ENCODE measurements around the gene GNG14. TPM values are rescaled to one million over a fixed set of nuclear protein-coding genes. Genes with fewer than 3 reads are reported as not detected.
A peak's percentile ranks its signal among the peaks of the same experiment; 100 is the strongest.

GNG14 gene
- total RNA-seq, 1 experiment from 2014 or later = not detected

- TF ChIP-seq EZH2 (IDR thresholded peaks at IDR 0.05; ENCODE audit: low read depth) = no peak
- no peak for TF ChIP-seq CTCF (conservative IDR thresholded peaks at IDR 0.05)
- ChIA-PET CTCF (no interaction called here), POLR2A (ENCODE audit: unreplicated experiment) (no interaction called here)
- peak in 1 of 2 experiments; percentile 29 for DNase-seq
- no peak overlapping the region for H3K27ac ChIP-seq
- no peak overlapping the region for H2AFZ ChIP-seq
- no peaks in the 10 kb centered on the region for H3K27me3 ChIP-seq (ENCODE audit: insufficient read depth, low read depth)
- intact Hi-C loops (cut with micrococcal nuclease; ENCODE audit: unreplicated experiment) = no loop called here
- BruUV-seq (replicated peaks) = no TSS peak
- no peaks in the 10 kb centered on the region for H3K36me3 ChIP-seq (ENCODE audit: low read depth)
- H3K9me2 ChIP-seq (ENCODE audit: insufficient read depth) = no peaks in the 10 kb centered on the region
- no peaks in the 10 kb centered on the region; the same call in 1 of the 2 replicates for H3F3A ChIP-seq (ENCODE audit: insufficient read depth, low read depth)
- H3K79me2 ChIP-seq (ENCODE audit: low read depth) = no peaks in the 10 kb centered on the region
- no peaks in the 10 kb centered on the region for H4K20me1 ChIP-seq (ENCODE audit: insufficient read depth)
- no peak overlapping the region for H3K4me2 ChIP-seq
- no peaks in the 10 kb centered on the region for H3K4me1 ChIP-seq (replicated peaks; ENCODE audit: insufficient read depth)
- no peak overlapping the region for H3K4me3 ChIP-seq
- H3K9me3 ChIP-seq (ENCODE audit: insufficient read depth, low read depth) = no peaks in the 10 kb centered on the region
Observed at GRCh38 chr19:12646551-12646950, 41.2 kb upstream of the GNG14 start.

- ChIA-PET CTCF (no interaction called here), POLR2A (ENCODE audit: unreplicated experiment) (no interaction called here)
- no peak overlapping the region for H3K27ac ChIP-seq
- no peaks in the 10 kb centered on the region for H3K9me2 ChIP-seq (ENCODE audit: insufficient read depth)
- H4K20me1 ChIP-seq (ENCODE audit: insufficient read depth) = no peaks in the 10 kb centered on the region
- no peak overlapping the region for H2AFZ ChIP-seq
- TF ChIP-seq EZH2 (IDR thresholded peaks at IDR 0.05; ENCODE audit: low read depth) (no peak), CTCF (conservative IDR thresholded peaks at IDR 0.05) (no peak)
- BruUV-seq (replicated peaks) = no TSS peak
- H3K27me3 ChIP-seq (ENCODE audit: insufficient read depth, low read depth) = no peaks in the 10 kb centered on the region
- H3K4me3 ChIP-seq = no peak overlapping the region
- no peaks in the 10 kb centered on the region; the same call in 1 of the 2 replicates for H3F3A ChIP-seq (ENCODE audit: insufficient read depth, low read depth)
- DNase-seq = no peak
- no peaks in the 10 kb centered on the region for H3K36me3 ChIP-seq (ENCODE audit: low read depth)
- intact Hi-C loops (cut with micrococcal nuclease; ENCODE audit: unreplicated experiment) = no loop called here
- no peaks in the 10 kb centered on the region for H3K9me3 ChIP-seq (ENCODE audit: insufficient read depth, low read depth)
- no peaks in the 10 kb centered on the region for H3K4me1 ChIP-seq (replicated peaks; ENCODE audit: insufficient read depth)
- H3K79me2 ChIP-seq (ENCODE audit: low read depth) = no peaks in the 10 kb centered on the region
- H3K4me2 ChIP-seq = no peak overlapping the region
Observed at GRCh38 chr19:12647047-12647446, 40.8 kb upstream of the GNG14 start.

- Histone ChIP-seq H3K36me3 (ENCODE audit: low read depth) (no peaks in the 10 kb centered on the region), H3K9me3 (ENCODE audit: insufficient read depth, low read depth) (no peaks in the 10 kb centered on the region), H3K4me3 (no peak overlapping the region), H3K27ac (no peak overlapping the region), H3F3A (ENCODE audit: insufficient read depth, low read depth) (no peaks in the 10 kb centered on the region; the same call in 1 of the 2 replicates), H3K4me1 (replicated peaks; ENCODE audit: insufficient read depth) (no peaks in the 10 kb centered on the region), H3K9me2 (ENCODE audit: insufficient read depth) (no peaks in the 10 kb centered on the region), H2AFZ (no peak overlapping the region), H3K27me3 (ENCODE audit: insufficient read depth, low read depth) (no peaks in the 10 kb centered on the region), H3K4me2 (no peak overlapping the region), H4K20me1 (ENCODE audit: insufficient read depth) (no peaks in the 10 kb centered on the region), H3K79me2 (ENCODE audit: low read depth) (no peaks in the 10 kb centered on the region)
- TF ChIP-seq EZH2 (IDR thresholded peaks at IDR 0.05; ENCODE audit: low read depth) (no peak), CTCF (conservative IDR thresholded peaks at IDR 0.05) (no peak)
- POLR2A ChIA-PET (ENCODE audit: unreplicated experiment) = no interaction called here
- intact Hi-C loops (cut with micrococcal nuclease; ENCODE audit: unreplicated experiment) = no loop called here
- BruUV-seq (replicated peaks) = no TSS peak
- DNase-seq = peak in 1 of 2 experiments; percentile 13
- CTCF ChIA-PET = no interaction called here
Observed at GRCh38 chr19:12647490-12648071, 40.2 kb upstream of the GNG14 start.

Data from PC-9 (cell line).